ENCODE data around the gene ZNF674. TPM values are rescaled to one million over a fixed set of nuclear protein-coding genes. Genes with fewer than 3 reads are reported as not detected.

Gene ZNF674
- total and polyA plus RNA-seq, 8 donors = 4.1 to 10.8 (median 7.2) TPM

- intact Hi-C loops (cut with DNase I) = no loop called here
- no peak overlapping the region for H3K27ac ChIP-seq
- H3K4me1 ChIP-seq = peaks cover 0 to 28% of the 10 kb centered on the region in 2 donors
- H3K27me3 ChIP-seq = peaks cover 0 to 10% of the 10 kb centered on the region in 2 donors
- DNase-seq = no peak
- H3K4me3 ChIP-seq = no peak overlapping the region
- no peaks in the 10 kb centered on the region for H3K36me3 ChIP-seq
- ATAC-seq = no peak
- no peak for TF ChIP-seq CTCF (IDR thresholded peaks at IDR 0.05)
- H3K9me3 ChIP-seq = no peaks in the 10 kb centered on the region
These were observed 34.0 kb upstream of the ZNF674 start for GRCh38 chrX:46579250-46579649.

- Histone ChIP-seq H3K27me3 (peaks cover 0 to 10% of the 10 kb centered on the region in 2 donors), H3K9me3 (no peaks in the 10 kb centered on the region), H3K4me3 (no peak overlapping the region), H3K36me3 (no peaks in the 10 kb centered on the region), H3K4me1 (peaks cover 0 to 28% of the 10 kb centered on the region in 2 donors), H3K27ac (no peak overlapping the region)
- ATAC-seq (no peak), DNase-seq (no peak)
- intact Hi-C loops (cut with DNase I) = no loop called here
- TF ChIP-seq CTCF (IDR thresholded peaks at IDR 0.05) = no peak
These were observed 32.2 kb upstream of the ZNF674 start for GRCh38 chrX:46577221-46578005.

- H3K27me3 ChIP-seq = peaks cover 0 to 10% of the 10 kb centered on the region in 2 donors
- H3K4me1 ChIP-seq = peaks cover 0 to 28% of the 10 kb centered on the region in 2 donors
- ATAC-seq (no peak), DNase-seq (no peak)
- no peaks in the 10 kb centered on the region for H3K36me3 ChIP-seq
- H3K27ac ChIP-seq = no peak overlapping the region
- TF ChIP-seq CTCF (IDR thresholded peaks at IDR 0.05) = no peak
- H3K9me3 ChIP-seq = no peaks in the 10 kb centered on the region
- intact Hi-C loops (cut with DNase I) = no loop called here
- H3K4me3 ChIP-seq = peak overlapping the region in 1 of 2 donors; percentile 54
These were observed 31.2 kb upstream of the ZNF674 start for GRCh38 chrX:46576458-46576857.

DNA sequence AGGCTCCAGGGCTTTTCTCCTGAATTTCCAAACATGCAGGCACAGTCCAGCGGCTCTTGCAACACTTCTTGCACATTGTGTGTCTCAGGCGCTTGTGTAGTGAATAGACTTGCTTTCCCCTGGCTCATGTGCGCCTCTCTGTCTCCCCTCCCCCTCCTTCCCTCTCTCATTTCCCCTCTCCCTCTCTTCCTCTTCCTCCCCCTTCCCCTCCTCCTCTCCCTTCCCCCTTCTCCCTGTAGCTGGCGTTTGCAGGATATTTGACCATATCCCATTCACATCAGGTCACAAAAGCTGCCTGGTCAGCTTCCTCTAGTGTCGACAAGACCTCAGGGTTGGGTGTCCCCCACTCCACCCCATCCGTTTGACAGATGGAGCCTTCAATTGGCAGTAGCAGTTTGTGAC lies 30.8 kb upstream of the ZNF674 start:
- no peak for TF ChIP-seq CTCF (IDR thresholded peaks at IDR 0.05)
- H3K27me3 ChIP-seq = peaks cover 0 to 10% of the 10 kb centered on the region in 2 donors
- intact Hi-C loops (cut with DNase I) = no loop called here
- peak overlapping the region; percentile 21 to 54 for H3K4me3 ChIP-seq
- ATAC-seq (peak; percentile 17), DNase-seq (peak in 1 of 4 donors; percentile 19)
- H3K9me3 ChIP-seq = no peaks in the 10 kb centered on the region
- H3K27ac ChIP-seq = no peak overlapping the region
- peaks cover 0 to 28% of the 10 kb centered on the region in 2 donors for H3K4me1 ChIP-seq
- H3K36me3 ChIP-seq = no peaks in the 10 kb centered on the region

- ATAC-seq (no peak), DNase-seq (no peak)
- Histone ChIP-seq H3K27me3 (peaks cover 0 to 10% of the 10 kb centered on the region in 2 donors), H3K36me3 (no peaks in the 10 kb centered on the region), H3K27ac (no peak overlapping the region), H3K4me3 (peak overlapping the region; percentile 21 to 54), H3K4me1 (peaks cover 0 to 28% of the 10 kb centered on the region in 2 donors), H3K9me3 (no peaks in the 10 kb centered on the region)
- no peak for TF ChIP-seq CTCF (IDR thresholded peaks at IDR 0.05)
- intact Hi-C loops (cut with DNase I) = no loop called here
These were observed 30.4 kb upstream of the ZNF674 start for GRCh38 chrX:46575586-46575985.
